Brain microvascular endothelial cell (primary cell): Measurements from ENCODE around the gene SEC14L5.

ENCODE experiments used
- DNase-seq: peaks from one replicate; pipeline ENCODE4 v3.0.0-alpha.2; 2020
- H3K27ac ChIP-seq: fragments of 250-450 bp; sonication (Bioruptor Pico); 2 replicates; pipeline ENCODE4 v1.5.1; 2020; ENCODE audit warnings: mild to moderate bottlenecking, moderate library complexity
- H3K27me3 ChIP-seq: fragments of 250-450 bp; sonication (Bioruptor Pico); replicated peaks from 2 replicates; pipeline ENCODE4 v1.5.1; 2020; ENCODE audit warnings: mild to moderate bottlenecking
- H3K36me3 ChIP-seq: fragments of 250-450 bp; sonication (Bioruptor Pico); replicated peaks from 2 replicates; pipeline ENCODE4 v1.5.1; 2020; ENCODE audit warnings: mild to moderate bottlenecking
- H3K4me3 ChIP-seq: 2 replicates; pipeline ENCODE4 v1.5.1; 2011; ENCODE audit warnings: low read depth, mild to moderate bottlenecking, control low read depth, low read length, moderate library complexity
- in situ Hi-C: cut with HindIII; loops from 2 replicates; pipeline ENCODE4 v1.10.0; 2017; ENCODE audit warnings: low sequenced_read_pairs, low pct_ligation_motif_present
- TF ChIP-seq, protein P1 (sequence below): IDR thresholded peaks from 2 replicates; pipeline ENCODE4 v1.5.1; 2011; ENCODE audit warnings: low read depth, mild to moderate bottlenecking, moderate library complexity, low read length, control low read depth, inconsistent platforms; ENCODE audit errors: missing control alignments

Gene SEC14L5

GRCh38 chr16:4942481-4942880 is 15.6 kb upstream of the SEC14L5 start:
- H3K4me3 ChIP-seq = no peak overlapping the region
- DNase-seq = no peak
- TF ChIP-seq, protein P1, sequence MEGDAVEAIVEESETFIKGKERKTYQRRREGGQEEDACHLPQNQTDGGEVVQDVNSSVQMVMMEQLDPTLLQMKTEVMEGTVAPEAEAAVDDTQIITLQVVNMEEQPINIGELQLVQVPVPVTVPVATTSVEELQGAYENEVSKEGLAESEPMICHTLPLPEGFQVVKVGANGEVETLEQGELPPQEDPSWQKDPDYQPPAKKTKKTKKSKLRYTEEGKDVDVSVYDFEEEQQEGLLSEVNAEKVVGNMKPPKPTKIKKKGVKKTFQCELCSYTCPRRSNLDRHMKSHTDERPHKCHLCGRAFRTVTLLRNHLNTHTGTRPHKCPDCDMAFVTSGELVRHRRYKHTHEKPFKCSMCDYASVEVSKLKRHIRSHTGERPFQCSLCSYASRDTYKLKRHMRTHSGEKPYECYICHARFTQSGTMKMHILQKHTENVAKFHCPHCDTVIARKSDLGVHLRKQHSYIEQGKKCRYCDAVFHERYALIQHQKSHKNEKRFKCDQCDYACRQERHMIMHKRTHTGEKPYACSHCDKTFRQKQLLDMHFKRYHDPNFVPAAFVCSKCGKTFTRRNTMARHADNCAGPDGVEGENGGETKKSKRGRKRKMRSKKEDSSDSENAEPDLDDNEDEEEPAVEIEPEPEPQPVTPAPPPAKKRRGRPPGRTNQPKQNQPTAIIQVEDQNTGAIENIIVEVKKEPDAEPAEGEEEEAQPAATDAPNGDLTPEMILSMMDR = no peak
- no peak overlapping the region for H3K27ac ChIP-seq
- in situ Hi-C loops = no loop called here
- peaks cover 3% of the 10 kb centered on the region for H3K27me3 ChIP-seq
- no peaks in the 10 kb centered on the region for H3K36me3 ChIP-seq

DNA sequence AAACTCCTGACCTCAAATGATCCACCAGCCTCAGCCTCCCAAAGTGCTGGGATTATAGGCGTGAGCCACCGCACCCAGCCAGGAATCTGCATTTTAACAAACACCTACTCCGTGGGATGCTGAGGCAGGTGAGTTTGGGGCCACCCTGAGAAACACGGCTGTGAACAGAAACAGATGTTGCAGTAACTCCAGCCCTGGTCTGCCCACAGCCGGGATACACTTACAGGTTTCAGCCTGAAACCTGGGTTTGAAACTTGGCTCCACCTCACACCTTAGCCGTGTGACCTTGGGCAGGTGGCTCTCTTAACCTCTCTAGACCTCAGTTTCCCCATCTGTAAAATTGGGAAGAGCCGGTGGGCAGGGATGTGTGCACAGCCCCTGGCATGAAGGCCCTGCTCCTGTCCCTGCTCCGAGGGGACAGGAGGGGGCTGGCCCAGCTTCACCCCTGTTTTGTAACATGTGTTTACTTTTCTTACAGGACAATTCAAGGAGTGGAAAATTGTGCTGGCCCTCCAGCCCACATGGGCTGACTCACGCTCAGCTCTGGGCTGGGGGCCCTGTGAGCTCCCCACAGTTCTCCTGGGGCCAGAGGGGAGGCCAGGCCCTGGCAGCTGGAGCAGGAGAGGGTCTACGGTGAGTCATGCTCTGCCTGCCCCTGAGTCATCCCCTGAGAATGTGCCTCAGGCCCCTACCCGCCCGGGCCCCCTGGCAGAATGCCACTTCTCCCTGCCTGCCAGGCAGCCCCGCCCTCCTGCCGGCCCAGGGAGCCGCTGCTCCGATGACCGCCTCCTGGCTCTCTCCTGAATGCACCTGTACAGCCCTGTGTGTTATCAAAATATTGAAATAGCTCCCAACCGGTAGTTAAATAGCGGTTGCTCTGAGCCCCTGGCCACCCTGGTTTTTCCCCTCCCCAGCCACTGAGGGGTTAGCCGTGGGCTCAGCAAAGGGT is 13.5 kb upstream of the SEC14L5 start:
- in situ Hi-C loops = no loop called here
- H3K4me3 ChIP-seq = no peak overlapping the region
- H3K27me3 ChIP-seq = no peaks in the 10 kb centered on the region
- H3K36me3 ChIP-seq = no peaks in the 10 kb centered on the region
- TF ChIP-seq, protein P1 = no peak
- H3K27ac ChIP-seq = peak overlapping the region; percentile 19
- peak; percentile 81 for DNase-seq

- no peak for DNase-seq
- in situ Hi-C loops = no loop called here
- H3K27ac ChIP-seq = no peak overlapping the region
These were observed 12.3 kb upstream of the SEC14L5 start for GRCh38 chr16:4945560-4946502.

GRCh38 chr16:4946917-4947316 is 11.2 kb upstream of the SEC14L5 start:
- TF ChIP-seq, protein P1 = no peak
- in situ Hi-C loops = no loop called here
- no peaks in the 10 kb centered on the region for H3K36me3 ChIP-seq
- H3K27ac ChIP-seq = no peak overlapping the region
- H3K27me3 ChIP-seq = no peaks in the 10 kb centered on the region
- DNase-seq = no peak
- H3K4me3 ChIP-seq = no peak overlapping the region

More at GRCh38 chr16:4945560-4946502, 12.3 kb upstream of the SEC14L5 start:
- Histone ChIP-seq H3K36me3 (no peaks in the 10 kb centered on the region), H3K4me3 (no peak overlapping the region), H3K27me3 (no peaks in the 10 kb centered on the region)
- TF ChIP-seq, protein P1 = no peak

- in situ Hi-C loops = no loop called here
- TF ChIP-seq, protein P1 = no peak
- H3K27ac ChIP-seq = no peak overlapping the region
These were observed 10.2 kb upstream of the SEC14L5 start for GRCh38 chr16:4947722-4948503.

More at GRCh38 chr16:4947722-4948503, 10.2 kb upstream of the SEC14L5 start:
- no peak overlapping the region for H3K4me3 ChIP-seq
- no peaks in the 10 kb centered on the region for H3K27me3 ChIP-seq
- no peaks in the 10 kb centered on the region for H3K36me3 ChIP-seq
- DNase-seq = no peak
